ENCODE data around the gene PITPNM3.

- TF ChIP-seq CTCF (conservative IDR thresholded peaks at IDR 0.05; ENCODE audit: low read depth in 2 of 2) (no peak), EZH2 (IDR thresholded peaks at IDR 0.05; ENCODE audit: low read depth, unreplicated experiment) (no peak), REST (IDR thresholded peaks at IDR 0.05; ENCODE audit: unreplicated experiment) (no peak), ETS1 (IDR thresholded peaks at IDR 0.05) (no peak)
Observed at GRCh38 chr17:6446516-6447100, 109.7 kb downstream of the PITPNM3 start.
